Neuronal stem cell (in vitro differentiated cells): Measurements from ENCODE around the gene SMCP.

Experiments
- DNase-seq: peaks from one replicate; pipeline ENCODE4 v3.0.0-alpha.2; 2013; ENCODE audit warnings: low spot score
- H2AFZ ChIP-seq: one replicate; pipeline ENCODE4 v1.6.1; 2013; ENCODE audit warnings: mild to moderate bottlenecking, low read length, inconsistent platforms
- H2AK5ac ChIP-seq: 2 replicates; pipeline ENCODE4 v1.6.1; 2013; ENCODE audit warnings: low read depth, mild to moderate bottlenecking, inconsistent platforms, low read length, moderate library complexity, mixed read lengths
- H2BK120ac ChIP-seq: 2 replicates; pipeline ENCODE4 v1.6.1; 2013; ENCODE audit warnings: low read depth, mild to moderate bottlenecking, inconsistent platforms, low read length, moderate library complexity, mixed read lengths
- H2BK12ac ChIP-seq: one replicate; pipeline ENCODE4 v1.6.1; 2013; ENCODE audit warnings: low read length, inconsistent platforms
- H2BK15ac ChIP-seq: 2 replicates; pipeline ENCODE4 v1.6.1; 2013; ENCODE audit warnings: mild to moderate bottlenecking, low read length, inconsistent platforms, mixed read lengths
- H2BK5ac ChIP-seq: one replicate; pipeline ENCODE4 v1.6.1; 2013; ENCODE audit warnings: inconsistent platforms, mild to moderate bottlenecking, low read length, moderate library complexity
- H3K14ac ChIP-seq: one replicate; pipeline ENCODE4 v1.6.1; 2013; ENCODE audit warnings: low read length, inconsistent platforms
- H3K18ac ChIP-seq: 2 replicates; pipeline ENCODE4 v1.6.1; 2013; ENCODE audit warnings: low read length, inconsistent platforms
- H3K23ac ChIP-seq: 2 replicates; pipeline ENCODE4 v1.6.1; 2013; ENCODE audit warnings: low read depth, mild to moderate bottlenecking, mixed read lengths, low read length, inconsistent platforms; ENCODE audit not compliant: poor library complexity
- H3K27ac ChIP-seq: replicated peaks from 3 replicates; pipeline ENCODE4 v1.5.1; 2013; ENCODE audit warnings: low read length, inconsistent platforms
- H3K27me3 ChIP-seq, 3 experiments: 2 replicates each; pipeline ENCODE4 v1.6.1; 2013; ENCODE audit warnings: low read length in 3 of 3, mild to moderate bottlenecking in 2 of 3, inconsistent platforms in 1 of 3, low read depth in 1 of 3, mixed read lengths in 1 of 3, moderate library complexity in 1 of 3; ENCODE audit not compliant: control insufficient read depth in 3 of 3, insufficient read depth in 3 of 3
- H3K36me3 ChIP-seq, 2 donors: replicated peaks in 1 of 2; 2 replicates each; pipeline ENCODE4 v1.6.1; 2013; ENCODE audit warnings: low read length in 2 of 2; ENCODE audit not compliant: control insufficient read depth in 2 of 2, insufficient read depth in 2 of 2
- H3K4ac ChIP-seq: 2 replicates; pipeline ENCODE4 v1.6.1; 2013; ENCODE audit warnings: inconsistent platforms, mild to moderate bottlenecking, low read length, moderate library complexity
- H3K4me1 ChIP-seq, 2 donors: 1 replicate in 1 of 2; 2 replicates in 1 of 2; pipeline ENCODE4 v1.6.1; 2013; ENCODE audit warnings: low read length in 2 of 2, low read depth in 1 of 2; ENCODE audit not compliant: control insufficient read depth in 2 of 2, insufficient read depth in 1 of 2
- H3K4me2 ChIP-seq: one replicate; pipeline ENCODE4 v1.6.1; 2013; ENCODE audit warnings: mild to moderate bottlenecking, low read length, inconsistent platforms; ENCODE audit not compliant: insufficient read depth, poor library complexity, severe bottlenecking
- H3K4me3 ChIP-seq, 2 donors: 2 replicates each; pipeline ENCODE4 v1.5.1; 2013; ENCODE audit warnings: low read length in 2 of 2, mild to moderate bottlenecking in 2 of 2, inconsistent platforms in 1 of 2, moderate library complexity in 1 of 2
- H3K79me1 ChIP-seq: one replicate; pipeline ENCODE4 v1.6.1; 2013; ENCODE audit warnings: low read depth, mild to moderate bottlenecking, inconsistent platforms, low read length, moderate library complexity
- H3K9ac ChIP-seq: one replicate; pipeline ENCODE4 v1.6.1; 2013; ENCODE audit warnings: mild to moderate bottlenecking, low read depth, low read length, inconsistent platforms; ENCODE audit not compliant: poor library complexity
- H3K9me3 ChIP-seq, 2 donors: replicated peaks in 1 of 2; 2 replicates each; pipeline versions ENCODE3 to v1.6.1; 2013; ENCODE audit warnings: low read length in 2 of 2, mild to moderate bottlenecking in 2 of 2, inconsistent platforms in 1 of 2, low read depth in 1 of 2, mixed read lengths in 1 of 2, moderate library complexity in 1 of 2; ENCODE audit not compliant: control insufficient read depth in 2 of 2, insufficient read depth in 1 of 2
- H4K8ac ChIP-seq: one replicate; pipeline ENCODE4 v1.6.1; 2013; ENCODE audit warnings: low read depth, mild to moderate bottlenecking, inconsistent platforms, low read length, moderate library complexity
- H4K91ac ChIP-seq: one replicate; pipeline ENCODE4 v1.6.1; 2013; ENCODE audit warnings: low read length, low read depth, mild to moderate bottlenecking, inconsistent platforms; ENCODE audit not compliant: poor library complexity
- WGBS, 2 donors: extraction: QIAGEN DNeasy Blood & Tissue Kit; methylation state at CpG; one replicate each; pipeline ENCODE4 v1.1.7; 2013; ENCODE audit warnings: missing lambda C conversion rate in 2 of 2, mixed read lengths in 1 of 2; ENCODE audit not compliant: insufficient read length in 2 of 2, insufficient replicate concordance in 1 of 2; ENCODE audit errors: extremely low coverage in 2 of 2; 5-methylcytosine and 5-hydroxymethylcytosine counted together

Gene SMCP

DNA sequence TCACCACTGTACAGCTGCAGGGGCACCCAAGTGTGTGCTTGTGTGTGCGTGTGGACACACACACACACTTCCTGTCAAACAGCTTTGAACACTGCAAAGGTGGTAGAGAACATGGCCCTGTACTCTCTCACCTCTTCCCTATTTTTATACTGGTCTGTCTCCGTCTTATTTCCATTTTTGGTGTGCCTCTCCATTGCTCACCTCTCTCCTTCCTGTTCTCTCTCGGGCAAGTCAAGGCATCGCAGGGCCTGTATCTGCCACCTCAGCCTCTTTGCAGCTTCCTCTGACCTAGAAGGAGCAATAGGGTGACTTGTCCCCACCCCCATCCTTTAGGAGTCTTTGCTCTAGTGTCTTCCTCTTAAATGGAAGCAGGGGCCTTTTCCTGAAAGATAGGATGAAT is 2.2 kb downstream of the SMCP start:
- Histone ChIP-seq H3K4me3 (no peak overlapping the region), H3K4me2 (no peak overlapping the region), H3K79me1 (no peaks in the 10 kb centered on the region), H3K18ac (no peak overlapping the region), H3K36me3 (no peaks in the 10 kb centered on the region), H2BK120ac (no peak overlapping the region), H3K27ac (no peak overlapping the region), H3K23ac (no peak overlapping the region), H3K9me3 (peaks cover 0 to 4% of the 10 kb centered on the region in 2 donors), H2BK15ac (no peak overlapping the region), H2AK5ac (no peak overlapping the region), H3K4me1 (no peaks in the 10 kb centered on the region), H2BK12ac (no peak overlapping the region), H3K14ac (no peak overlapping the region), H3K9ac (no peak overlapping the region), H4K8ac (no peak overlapping the region), H3K4ac (no peak overlapping the region), H2AFZ (no peak overlapping the region), H3K27me3 (no peaks in the 10 kb centered on the region), H4K91ac (no peak overlapping the region), H2BK5ac (no peak overlapping the region)
- DNase-seq, result no peak
- no CpG with 5 or more reads among the region's 4 CpGs for WGBS, 2 donors

DNA sequence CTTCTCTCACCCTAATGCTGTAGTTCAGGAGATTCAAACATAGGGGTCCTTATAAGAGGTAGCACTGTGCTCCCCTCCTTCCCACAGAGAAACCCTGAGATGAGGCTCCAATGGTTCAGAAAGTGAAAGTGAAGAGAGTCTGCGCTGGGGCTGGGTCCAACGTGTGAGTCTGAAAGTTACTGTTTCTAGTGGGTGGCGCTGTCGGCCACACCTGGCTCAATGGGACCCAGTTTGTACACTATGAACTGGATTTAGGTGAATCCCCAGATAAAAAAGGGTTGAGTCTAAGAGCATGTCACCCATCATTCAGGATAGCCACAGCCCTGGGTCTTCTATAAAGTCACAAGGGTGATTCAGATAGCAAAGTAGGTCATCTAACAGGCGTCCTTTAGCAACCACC is 2.8 kb downstream of the SMCP start:
- Histone ChIP-seq H2AFZ (no peak overlapping the region), H3K27me3 (no peaks in the 10 kb centered on the region), H3K4me1 (no peaks in the 10 kb centered on the region), H3K23ac (no peak overlapping the region), H3K14ac (no peak overlapping the region), H4K91ac (no peak overlapping the region), H3K9ac (no peak overlapping the region), H3K36me3 (no peaks in the 10 kb centered on the region), H3K4me3 (no peak overlapping the region), H2BK5ac (no peak overlapping the region), H2BK12ac (no peak overlapping the region), H3K79me1 (no peaks in the 10 kb centered on the region), H4K8ac (no peak overlapping the region), H2BK120ac (no peak overlapping the region), H2BK15ac (no peak overlapping the region), H3K4ac (no peak overlapping the region), H3K4me2 (no peak overlapping the region), H3K9me3 (peaks cover 0 to 4% of the 10 kb centered on the region in 2 donors), H3K27ac (no peak overlapping the region), H2AK5ac (no peak overlapping the region), H3K18ac (no peak overlapping the region)
- no CpG with 5 or more reads among the region's 5 CpGs for WGBS, 2 donors
- no peak for DNase-seq

GRCh38 chr1:152884085-152884484 is 6.0 kb downstream of the SMCP start:
- no peak overlapping the region for H2BK12ac ChIP-seq
- peaks cover 0 to 5% (median 0%) of the 10 kb centered on the region in 3 experiments for H3K27me3 ChIP-seq
- H3K4me2 ChIP-seq, result no peak overlapping the region
- H3K18ac ChIP-seq, result no peak overlapping the region
- no peak for DNase-seq
- no peak overlapping the region for H3K4ac ChIP-seq
- no peak overlapping the region for H4K8ac ChIP-seq
- H3K27ac ChIP-seq, result no peak overlapping the region
- no peak overlapping the region for H2BK120ac ChIP-seq
- no peak overlapping the region for H3K4me3 ChIP-seq
- H3K23ac ChIP-seq, result no peak overlapping the region
- H2BK15ac ChIP-seq, result no peak overlapping the region
- no peak overlapping the region for H3K9ac ChIP-seq
- H2AFZ ChIP-seq, result no peak overlapping the region
- H3K79me1 ChIP-seq, result peaks cover 2% of the 10 kb centered on the region
- H3K14ac ChIP-seq, result no peak overlapping the region
- no peaks in the 10 kb centered on the region for H3K36me3 ChIP-seq
- peaks cover 0 to 4% of the 10 kb centered on the region in 2 donors for H3K9me3 ChIP-seq
- H4K91ac ChIP-seq, result no peak overlapping the region
- H2BK5ac ChIP-seq, result no peak overlapping the region
- H3K4me1 ChIP-seq, result no peaks in the 10 kb centered on the region
- no peak overlapping the region for H2AK5ac ChIP-seq

DNA sequence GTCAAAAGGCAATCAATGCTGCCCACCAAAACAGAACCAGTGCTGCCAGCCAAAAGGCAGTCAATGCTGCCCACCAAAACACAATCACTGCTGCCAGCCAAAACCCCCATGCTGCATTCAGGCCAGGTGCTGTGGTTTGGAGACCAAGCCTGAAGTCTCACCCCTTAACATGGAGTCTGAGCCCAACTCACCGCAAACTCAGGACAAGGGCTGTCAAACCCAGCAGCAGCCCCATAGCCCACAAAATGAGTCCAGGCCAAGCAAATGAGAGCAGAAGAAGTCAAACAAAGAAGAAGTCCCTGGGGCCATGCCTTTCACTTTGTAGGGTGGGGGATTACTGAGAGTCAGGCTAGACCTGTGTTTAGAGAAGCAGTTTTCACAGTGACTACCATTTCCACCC is 6.4 kb downstream of the SMCP start:
- no CpG with 5 or more reads among the region's 1 CpG for WGBS, 2 donors
- Histone ChIP-seq H3K4me1 (no peaks in the 10 kb centered on the region), H3K4ac (no peak overlapping the region), H2AFZ (no peak overlapping the region), H3K23ac (no peak overlapping the region), H2AK5ac (no peak overlapping the region), H3K79me1 (peaks cover 2% of the 10 kb centered on the region), H2BK12ac (no peak overlapping the region), H3K4me3 (no peak overlapping the region), H3K27ac (no peak overlapping the region), H2BK120ac (no peak overlapping the region), H3K27me3 (peaks cover 0 to 5% (median 0%) of the 10 kb centered on the region in 3 experiments), H3K14ac (no peak overlapping the region), H3K36me3 (no peaks in the 10 kb centered on the region), H4K91ac (no peak overlapping the region), H3K4me2 (no peak overlapping the region), H3K18ac (no peak overlapping the region), H4K8ac (no peak overlapping the region), H2BK15ac (no peak overlapping the region), H3K9ac (no peak overlapping the region), H2BK5ac (no peak overlapping the region), H3K9me3 (peaks cover 0 to 3% of the 10 kb centered on the region in 2 donors)
- no peak for DNase-seq
